IPS DF 6.9 (cell line): ENCODE data around the gene ID1.
A peak's percentile ranks its signal among the peaks of the same experiment; 100 is the strongest.
"Not testable (repeated sequence)": the region's sequence is repeated elsewhere in the genome, so short reads cannot be mapped to it uniquely, and the experiment has no call there.

Experiments used
- DNase-seq: peaks from one replicate; pipeline ENCODE4 v3.0.0-alpha.2; 2013; ENCODE audit warnings: low read depth, low spot score
- H3K27ac ChIP-seq: one replicate; pipeline ENCODE4 v1.5.1; 2013; ENCODE audit warnings: low read length, control low read depth
- H3K27me3 ChIP-seq: 2 replicates; pipeline ENCODE4 v1.6.1; 2013; ENCODE audit warnings: mild to moderate bottlenecking, low read length; ENCODE audit not compliant: control insufficient read depth, insufficient read depth
- H3K36me3 ChIP-seq: 2 replicates; pipeline ENCODE4 v1.6.1; 2013; ENCODE audit warnings: low read length; ENCODE audit not compliant: control insufficient read depth, insufficient read depth
- H3K4me1 ChIP-seq: 2 replicates; pipeline ENCODE4 v1.6.1; 2013; ENCODE audit warnings: low read length; ENCODE audit not compliant: control insufficient read depth, insufficient read depth
- H3K4me3 ChIP-seq: 2 replicates; pipeline ENCODE4 v1.5.1; 2013; ENCODE audit warnings: mild to moderate bottlenecking, low read length
- H3K9me3 ChIP-seq: 2 replicates; pipeline ENCODE4 v1.6.1; 2013; ENCODE audit warnings: low read length, inconsistent platforms; ENCODE audit not compliant: control insufficient read depth, insufficient read depth
- WGBS: extraction: QIAGEN DNeasy Blood & Tissue Kit; methylation state at CpG from one replicate; pipeline ENCODE4 v1.1.7; 2013; ENCODE audit warnings: mixed read lengths, missing lambda C conversion rate; ENCODE audit not compliant: insufficient read length, insufficient coverage; 5-methylcytosine and 5-hydroxymethylcytosine counted together

The ID1 gene

DNA sequence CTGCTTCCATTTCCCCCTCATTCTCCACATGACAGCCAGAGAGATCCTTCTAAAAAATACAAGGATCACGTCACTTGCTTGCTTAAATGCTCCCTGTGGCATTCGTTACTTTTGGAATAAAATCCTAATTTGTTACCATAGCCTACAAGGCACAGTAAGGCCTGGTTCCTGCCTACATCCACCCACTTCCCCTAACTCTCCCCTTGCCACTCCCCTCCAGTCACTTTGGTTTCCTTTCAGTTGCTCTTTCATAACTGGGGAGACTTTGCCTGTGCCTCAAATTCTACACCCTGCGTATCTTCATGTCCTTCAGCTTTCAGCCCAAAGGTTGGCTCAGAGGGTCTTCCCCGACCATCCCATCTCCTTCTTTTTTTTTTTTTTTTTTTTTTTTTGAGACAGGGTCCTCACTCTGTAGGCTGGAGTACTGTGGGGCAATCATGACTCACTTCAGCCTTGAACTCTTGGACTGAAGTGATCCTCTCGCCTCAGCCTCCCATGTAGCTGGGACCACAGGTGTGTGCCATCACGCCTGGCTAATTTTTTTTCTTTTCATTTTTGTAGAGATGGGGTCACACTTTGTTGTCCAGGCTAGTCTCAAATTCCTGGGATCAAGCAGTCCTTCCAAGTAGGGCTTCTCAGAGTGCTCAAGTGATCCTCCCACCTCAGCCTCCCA is 12.5 kb downstream of the ID1 start:
- H3K27ac ChIP-seq = no peak overlapping the region
- H3K4me3 ChIP-seq = no peak overlapping the region
- no peaks in the 10 kb centered on the region; the same call in 1 of the 2 replicates for H3K27me3 ChIP-seq
- WGBS = no CpG with 5 or more reads among the region's 6 CpGs
- H3K9me3 ChIP-seq = no peaks in the 10 kb centered on the region
- DNase-seq = no peak
- no peaks in the 10 kb centered on the region for H3K36me3 ChIP-seq
- H3K4me1 ChIP-seq = no peaks in the 10 kb centered on the region

- WGBS = no CpG with 5 or more reads among the region's 3 CpGs
- DNase-seq = no peak
- no peaks in the 10 kb centered on the region; the same call in 1 of the 2 replicates for H3K27me3 ChIP-seq
- H3K4me1 ChIP-seq = no peaks in the 10 kb centered on the region
- H3K36me3 ChIP-seq = no peaks in the 10 kb centered on the region
- no peaks in the 10 kb centered on the region for H3K9me3 ChIP-seq
- no peak overlapping the region for H3K27ac ChIP-seq
- no peak overlapping the region for H3K4me3 ChIP-seq
These were observed 15.2 kb downstream of the ID1 start for GRCh38 chr20:31620246-31620645.

DNA sequence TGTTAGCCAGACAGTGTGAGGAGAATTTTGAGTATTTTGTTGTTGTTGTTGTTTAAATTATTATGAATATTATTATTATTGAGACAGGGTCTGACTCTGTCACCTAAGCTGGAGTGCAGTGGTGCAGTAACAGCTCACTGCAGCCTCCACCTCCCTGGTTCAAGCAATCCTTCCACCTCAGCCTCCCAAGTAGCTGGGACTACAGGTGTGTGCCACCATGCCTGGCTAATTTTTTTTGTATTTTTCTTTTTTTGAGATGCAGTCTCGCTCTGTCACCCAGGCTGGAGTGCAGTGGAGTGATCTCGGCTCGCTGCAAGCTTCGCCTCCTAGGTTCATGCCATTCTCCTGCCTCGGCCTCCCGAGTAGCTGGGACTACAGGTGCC is 18.0 kb downstream of the ID1 start:
- not testable (repeated sequence) for DNase-seq, H3K27me3 ChIP-seq, H3K36me3 ChIP-seq, H3K4me1 ChIP-seq, H3K4me3 ChIP-seq, H3K27ac ChIP-seq, H3K9me3 ChIP-seq
- WGBS = no CpG with 5 or more reads among the region's 6 CpGs

DNA sequence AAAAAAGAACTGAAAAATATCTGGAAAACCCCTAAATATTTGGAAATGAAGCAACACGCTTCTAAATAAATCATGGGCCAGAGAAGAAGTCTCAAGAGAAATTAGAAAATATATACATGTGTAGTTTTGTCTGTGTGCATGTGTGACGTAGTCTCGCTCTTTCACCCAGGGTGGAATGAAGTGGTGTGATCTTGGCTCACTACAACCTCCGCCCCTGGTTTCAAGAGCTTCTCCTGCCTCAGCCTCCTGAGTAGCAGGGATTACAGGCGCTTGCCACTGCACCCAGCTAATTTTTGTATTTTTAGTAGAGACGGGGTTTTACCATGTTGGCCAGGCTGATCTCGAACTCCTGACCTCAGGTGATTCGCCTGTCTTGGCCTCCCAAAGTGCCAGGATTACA is 21.4 kb downstream of the ID1 start:
- not testable (repeated sequence) for H3K4me1 ChIP-seq, H3K9me3 ChIP-seq, DNase-seq, H3K4me3 ChIP-seq, H3K27me3 ChIP-seq, H3K27ac ChIP-seq, H3K36me3 ChIP-seq
- WGBS = no CpG with 5 or more reads among the region's 8 CpGs

GRCh38 chr20:31628057-31628456 is 23.0 kb downstream of the ID1 start:
- H3K27ac ChIP-seq, H3K4me3 ChIP-seq, H3K27me3 ChIP-seq, H3K9me3 ChIP-seq, DNase-seq, H3K4me1 ChIP-seq, H3K36me3 ChIP-seq: not testable (repeated sequence)
- WGBS = no CpG with 5 or more reads among the region's 2 CpGs

DNA sequence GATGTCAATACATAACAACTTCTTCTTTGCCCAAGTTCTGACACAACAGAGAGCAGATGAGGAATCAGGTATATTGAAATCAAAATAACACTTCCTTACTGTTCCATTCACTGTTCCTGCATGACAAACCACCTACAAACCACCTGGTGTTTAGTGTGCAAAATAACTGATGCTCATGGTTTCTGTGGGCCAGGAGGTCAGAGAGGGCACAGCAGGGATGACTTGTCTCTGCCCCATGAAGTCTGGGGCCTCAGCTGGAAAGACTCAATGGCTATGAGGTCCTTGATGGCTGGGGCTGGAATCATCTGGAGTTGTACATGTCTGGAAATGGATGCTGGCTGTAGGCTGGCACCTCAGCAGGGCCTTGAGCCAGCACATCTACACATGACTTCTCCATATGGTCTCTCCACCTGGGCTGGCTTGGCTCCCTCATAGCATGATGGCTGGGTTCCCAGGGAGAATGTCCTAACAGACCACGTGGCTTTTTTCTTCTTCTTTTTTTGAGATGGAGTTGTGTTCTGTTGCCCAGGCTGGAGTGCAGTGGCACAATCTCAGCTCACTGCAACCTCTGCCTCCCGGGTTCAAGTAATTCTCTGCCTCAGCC is 25.2 kb downstream of the ID1 start:
- Histone ChIP-seq H3K36me3 (no peaks in the 10 kb centered on the region), H3K4me1 (no peaks in the 10 kb centered on the region), H3K27me3 (no peaks in the 10 kb centered on the region), H3K4me3 (no peak overlapping the region), H3K27ac (no peak overlapping the region), H3K9me3 (no peaks in the 10 kb centered on the region)
- WGBS = no CpG with 5 or more reads among the region's 2 CpGs
- no peak for DNase-seq

DNA sequence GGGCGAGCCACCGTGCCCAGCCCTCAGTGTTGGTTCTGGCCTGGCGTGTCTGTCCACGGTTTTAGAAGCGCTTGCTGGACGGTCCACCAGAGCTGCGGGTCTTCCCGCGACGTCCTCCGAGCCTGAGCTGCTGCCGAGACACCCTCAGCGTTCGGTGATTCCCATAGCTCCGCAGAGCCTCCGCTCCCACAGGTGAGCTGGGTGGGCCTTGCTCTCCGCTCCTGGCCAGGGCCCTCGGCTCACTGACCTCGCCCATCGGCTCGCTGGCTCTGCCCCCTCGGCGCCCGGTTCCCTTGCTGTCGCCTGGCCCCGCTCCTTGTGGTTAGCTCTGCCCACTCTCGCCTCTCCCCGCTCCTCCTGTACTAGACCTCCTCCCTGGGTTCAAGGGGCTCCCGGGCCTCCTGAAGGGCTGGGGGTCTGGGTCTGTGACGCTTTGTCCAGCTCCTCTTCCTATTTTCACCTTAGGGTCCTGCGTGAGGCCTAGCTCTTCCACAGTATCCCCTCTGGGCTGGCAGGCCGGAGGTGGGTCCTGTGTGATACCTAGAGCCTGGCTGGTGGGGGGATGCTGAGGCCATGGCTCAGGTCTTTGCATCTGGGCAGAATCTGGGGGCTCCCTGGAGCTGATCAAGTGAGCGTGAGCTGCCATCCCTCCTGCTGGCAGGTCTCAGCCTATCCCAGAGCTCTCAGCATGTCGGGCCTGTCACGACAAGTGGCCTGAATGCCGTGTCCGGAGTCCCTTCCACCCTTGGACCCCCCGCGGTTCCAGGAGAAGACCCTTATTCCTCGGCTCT is 27.7 kb downstream of the ID1 start:
- H3K9me3 ChIP-seq = no peaks in the 10 kb centered on the region
- no peaks in the 10 kb centered on the region for H3K27me3 ChIP-seq
- no peak overlapping the region for H3K27ac ChIP-seq
- no CpG with 5 or more reads among the region's 40 CpGs for WGBS
- no peak overlapping the region for H3K4me3 ChIP-seq
- no peak for DNase-seq
- peaks cover 2% of the 10 kb centered on the region; the same call in 1 of the 2 replicates for H3K36me3 ChIP-seq
- peaks cover 3% of the 10 kb centered on the region; the same call in 1 of the 2 replicates for H3K4me1 ChIP-seq

DNA sequence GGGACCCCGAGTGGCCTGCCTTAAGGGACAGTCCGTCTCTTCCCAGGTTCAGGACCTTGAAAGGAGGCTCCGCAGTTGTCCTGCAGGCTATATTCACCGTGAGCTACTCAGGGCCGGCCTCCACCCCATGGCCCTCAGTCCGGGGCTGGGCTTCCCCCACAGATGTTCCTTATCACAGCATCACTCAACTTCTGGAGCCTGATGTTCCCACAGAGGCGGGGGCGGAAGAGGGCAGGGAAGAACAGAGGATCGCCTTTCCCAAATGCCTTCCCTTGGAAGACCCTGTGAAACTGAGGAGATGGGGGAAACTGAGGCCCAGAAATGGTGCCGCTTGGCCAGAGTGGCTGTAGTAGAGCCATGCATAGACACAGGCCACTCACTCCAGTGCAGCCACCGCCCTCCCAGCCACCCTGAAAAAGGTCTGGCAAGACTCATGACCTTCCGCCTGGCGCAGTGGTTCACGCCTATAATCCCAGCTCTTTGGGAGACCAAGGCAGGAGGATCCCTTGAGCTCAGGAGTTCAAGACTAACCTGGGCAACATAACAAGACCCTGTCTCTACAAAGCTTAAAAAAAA is 28.3 kb downstream of the ID1 start:
- no CpG with 5 or more reads among the region's 14 CpGs for WGBS

GRCh38 chr20:31637660-31638059 is 32.6 kb downstream of the ID1 start, which contains the start of gene COX4I2:
COX4I2 (plus strand) TSS chr20:31637912; CDS start chr20:31639018, 1,106 bp downstream.
- H3K4me3 ChIP-seq = peak within 1 kb of the TSS; percentile 4; the same call in 1 of the 2 replicates
- H3K27me3 ChIP-seq = no peaks in the 10 kb centered on the region
- H3K36me3 ChIP-seq = peaks cover 2% of the 10 kb centered on the region; the same call in 1 of the 2 replicates
- peaks cover 3% of the 10 kb centered on the region; the same call in 1 of the 2 replicates for H3K4me1 ChIP-seq
- no CpG with 5 or more reads among the region's 34 CpGs for WGBS
- no peak for DNase-seq
- H3K9me3 ChIP-seq = no peaks in the 10 kb centered on the region
- no peak within 1 kb of the TSS for H3K27ac ChIP-seq

More for the DNA sequence above, 28.3 kb downstream of the ID1 start:
- H3K9me3 ChIP-seq = no peaks in the 10 kb centered on the region
- no peak overlapping the region for H3K27ac ChIP-seq
- no peaks in the 10 kb centered on the region for H3K27me3 ChIP-seq
- no peak for DNase-seq
- H3K4me1 ChIP-seq = peaks cover 3% of the 10 kb centered on the region; the same call in 1 of the 2 replicates
- no peak overlapping the region for H3K4me3 ChIP-seq
- H3K36me3 ChIP-seq = peaks cover 2% of the 10 kb centered on the region; the same call in 1 of the 2 replicates

DNA sequence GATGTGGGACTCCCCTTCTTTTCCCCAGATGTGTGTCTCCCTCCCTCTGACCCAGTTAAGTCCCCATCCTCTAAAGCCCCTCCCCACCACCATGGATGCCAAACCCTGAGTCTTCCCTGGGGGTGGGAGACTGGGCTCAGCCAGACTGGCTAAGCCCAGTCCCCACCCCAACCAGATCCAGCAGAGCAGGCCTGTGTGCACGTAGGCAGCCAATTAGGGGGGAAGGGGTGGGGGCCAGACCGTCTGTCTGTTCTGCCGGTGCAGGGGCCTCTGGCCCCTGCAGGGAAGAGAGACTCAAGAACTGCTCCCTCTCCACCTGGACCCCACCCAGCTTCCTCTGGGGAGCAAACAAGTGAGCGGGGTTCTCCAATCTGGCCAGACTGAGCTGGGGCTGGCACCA is 33.2 kb downstream of the ID1 start:
- no peak overlapping the region for H3K27ac ChIP-seq
- H3K27me3 ChIP-seq = no peaks in the 10 kb centered on the region
- DNase-seq = no peak
- no peak overlapping the region for H3K4me3 ChIP-seq
- no CpG with 5 or more reads among the region's 4 CpGs for WGBS
- peaks cover 2% of the 10 kb centered on the region; the same call in 1 of the 2 replicates for H3K36me3 ChIP-seq
- H3K4me1 ChIP-seq = peaks cover 3% of the 10 kb centered on the region; the same call in 1 of the 2 replicates
- no peaks in the 10 kb centered on the region for H3K9me3 ChIP-seq
